Right lobe of liver (tissue), 4 donors: ENCODE data around the gene SMIM44.

Experiments
- CTCF ChIP-seq, 4 donors: fragments of 200-600 bp in 3 of 4; fragments of 450-650 bp in 1 of 4; IDR thresholded peaks; one replicate each; pipeline versions ENCODE4 v1.5.1 to v1.8.0; 2016 to 2022; ENCODE audit warnings: antibody characterized with exemption in 4 of 4, mild to moderate bottlenecking in 2 of 4
- POLR2A ChIP-seq: fragments of 450-650 bp; IDR thresholded peaks from one replicate; pipeline ENCODE4 v1.6.1; 2017; ENCODE audit warnings: antibody characterized with exemption, mild to moderate bottlenecking
- donor health status: DM: no; HTN: no; CAD: no.
- donor health status: DM: no; HTN: no; CAD: no.
- donor health status: DM: no; HTN: yes; CAD: no.

- TF ChIP-seq CTCF (IDR thresholded peaks at IDR 0.05), result no peak
- TF ChIP-seq POLR2A, result no peak
Measured at GRCh38 chr19:3474010-3474409, 9.2 kb downstream of the SMIM44 start.
